Type B pancreatic cell (in vitro differentiated cells): Measurements from ENCODE around the gene TUFT1. TPM values are rescaled to one million over a fixed set of nuclear protein-coding genes. Genes with fewer than 3 reads are reported as not detected.

ENCODE experiments used
- DNase-seq: peaks from one replicate; pipeline ENCODE4 v3.0.0; 2021; ENCODE audit warnings: mixed read lengths; ENCODE audit not compliant: unreplicated experiment; ENCODE audit errors: extremely low spot score
- H3K27ac Mint-ChIP-seq: 2 replicates; pipeline ENCODE4 v1.8.0; 2021; ENCODE audit warnings: mild to moderate bottlenecking, mixed read lengths
- H3K27me3 Mint-ChIP-seq: 2 replicates; pipeline ENCODE4 v1.8.0; 2021; ENCODE audit warnings: mixed read lengths
- H3K36me3 Mint-ChIP-seq: 2 replicates; pipeline ENCODE4 v1.8.0; 2021; ENCODE audit warnings: mixed read lengths
- H3K4me1 Mint-ChIP-seq: one replicate; pipeline ENCODE4 v1.8.0; 2021; ENCODE audit warnings: mixed read lengths; ENCODE audit not compliant: unreplicated experiment
- H3K4me3 Mint-ChIP-seq: 2 replicates; pipeline ENCODE4 v1.8.0; 2021; ENCODE audit warnings: mild to moderate bottlenecking, mixed read lengths
- H3K9me3 Mint-ChIP-seq: 2 replicates; pipeline ENCODE4 v1.8.0; 2021; ENCODE audit warnings: mixed read lengths
- CTCF ChIP-seq: fragments of 200-600 bp; sonication (generic); conservative IDR thresholded peaks from 2 replicates; pipeline ENCODE4 v1.5.0; 2021; ENCODE audit warnings: antibody characterized with exemption, mild to moderate bottlenecking
- microRNA-seq: library from miRNA; unstranded; fragments of <30 nt; microRNA quantifications from one replicate; pipeline ENCODE4, GENCODE V29; 2020
- total RNA-seq: library from RNA; stranded (reverse); gene quantifications from 2 replicates; pipeline ENCODE4 v1.2.1, GENCODE V29; 2021; ENCODE audit warnings: low replicate concordance

TUFT1 gene
- total RNA-seq, 1 donor from 2014 or later, result 15.5 TPM

GRCh38 chr1:151626740-151627334 lies 86.7 kb downstream of the TUFT1 start:
- no peak overlapping the region for H3K27ac Mint-ChIP-seq
- DNase-seq, result no peak
- H3K4me1 Mint-ChIP-seq, result peaks cover 2% of the 10 kb centered on the region
- no peaks in the 10 kb centered on the region for H3K9me3 Mint-ChIP-seq
- no peaks in the 10 kb centered on the region for H3K27me3 Mint-ChIP-seq
- no peak for TF ChIP-seq CTCF
- no peak overlapping the region for H3K4me3 Mint-ChIP-seq
- H3K36me3 Mint-ChIP-seq, result peaks cover 4% of the 10 kb centered on the region

DNA sequence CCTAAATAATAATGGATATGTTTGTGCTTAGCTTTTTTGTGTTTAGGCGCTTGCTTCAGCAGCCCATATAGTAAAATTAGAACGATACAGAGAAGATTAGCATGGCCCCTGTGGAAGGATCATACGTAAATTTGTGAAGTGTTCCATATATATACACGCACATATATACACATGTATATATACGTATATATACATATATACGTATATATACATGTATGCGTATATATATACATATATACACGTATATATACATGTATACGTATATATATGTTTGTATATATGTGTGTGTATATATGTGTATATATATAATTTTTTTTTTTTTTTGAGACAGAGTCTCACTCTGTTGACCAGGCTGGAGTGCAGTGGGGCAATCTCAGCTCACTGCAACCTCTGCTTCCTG lies 89.2 kb downstream of the TUFT1 start:
- no peaks in the 10 kb centered on the region for H3K27me3 Mint-ChIP-seq
- H3K4me1 Mint-ChIP-seq, result peaks cover 7% of the 10 kb centered on the region
- H3K36me3 Mint-ChIP-seq, result peaks cover 6% of the 10 kb centered on the region
- no peak overlapping the region for H3K4me3 Mint-ChIP-seq
- H3K27ac Mint-ChIP-seq, result no peak overlapping the region
- H3K9me3 Mint-ChIP-seq, result no peaks in the 10 kb centered on the region
- TF ChIP-seq CTCF, result no peak
- DNase-seq, result no peak

Small RNAs within 50 kb of the gene (microRNA-seq; reads per million reads assigned to microRNA genes)
- gene MIR554, result not detected

Other genes starting within 250 kb of the TUFT1 start
- gene PI4KB, start 212.9 kb upstream of the TUFT1 start, total RNA-seq, result 59.6 and 60.7 TPM in 2 replicates
- gene RFX5, start 193.1 kb upstream of the TUFT1 start, total RNA-seq, result 27.3 and 66.5 TPM in 2 replicates
- 20.5 and 39.2 TPM in 2 replicates for gene SELENBP1, start 167.6 kb upstream of the TUFT1 start, total RNA-seq
- gene PSMB4, start 140.7 kb upstream of the TUFT1 start, total RNA-seq, result 241 and 243 TPM in 2 replicates
- 73.1 and 126 TPM in 2 replicates for gene POGZ, start 80.8 kb upstream of the TUFT1 start, total RNA-seq
- gene CGN, start 28.9 kb upstream of the TUFT1 start, total RNA-seq, result 29.0 and 52.8 TPM in 2 replicates
- gene SNX27, start 71.7 kb downstream of the TUFT1 start, total RNA-seq, result 33.1 and 40.7 TPM in 2 replicates
- 17.9 and 19.0 TPM in 2 replicates for gene CELF3, start 176.5 kb downstream of the TUFT1 start, total RNA-seq
- gene RIIAD1, start 181.2 kb downstream of the TUFT1 start, total RNA-seq, result 3.1 and 3.6 TPM in 2 replicates
- gene MRPL9, start 223.2 kb downstream of the TUFT1 start, total RNA-seq, result 80.4 and 92.1 TPM in 2 replicates